ENCODE results near the gene KCTD3. TPM values are rescaled to one million over a fixed set of nuclear protein-coding genes. Genes with fewer than 3 reads are reported as not detected.

Gene KCTD3
- total and polyA plus RNA-seq, 2 donors from 2014 or later, result 20.3 to 41.6 TPM

DNA sequence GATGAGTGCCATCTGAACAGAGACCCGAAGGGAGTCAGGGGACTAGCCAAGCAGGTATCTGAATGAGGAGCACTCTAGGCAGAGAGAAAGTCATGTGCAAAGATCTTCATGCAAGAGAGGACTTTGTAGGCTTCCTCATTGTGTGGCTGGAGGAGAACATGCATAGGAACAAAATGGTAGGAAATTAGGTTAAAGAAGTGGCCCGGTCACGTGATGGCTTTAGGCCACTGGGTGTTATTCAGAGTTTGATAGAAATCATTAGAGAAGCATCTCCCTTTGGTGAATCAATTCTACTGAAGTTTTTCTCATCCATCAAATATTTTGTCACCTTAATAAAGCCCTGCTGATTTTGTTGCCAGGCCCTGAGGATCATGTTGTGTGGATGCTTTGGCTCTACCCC is 45.8 kb upstream of the KCTD3 start:
- intact Hi-C loops (cut with DNase I), result no loop called here
- no peak for DNase-seq
- no peak overlapping the region for H3K9ac ChIP-seq (ENCODE audit: low read length in 3 of 3)
- no peaks in the 10 kb centered on the region for H3K27me3 ChIP-seq (ENCODE audit: control insufficient read depth, insufficient read depth, low read length)
- no peak for FAIRE-seq
- H3K27ac ChIP-seq (ENCODE audit: low read depth in 2 of 2, low read length in 2 of 2), result no peak overlapping the region
- no peaks in the 10 kb centered on the region for H3K9me3 ChIP-seq (ENCODE audit: control insufficient read depth in 2 of 3, insufficient read depth in 1 of 3, low read length in 3 of 3)
- no peaks in the 10 kb centered on the region for H3K36me3 ChIP-seq (ENCODE audit: control insufficient read depth in 2 of 3, insufficient read depth in 3 of 3, low read length in 3 of 3)
- TF ChIP-seq CTCF (IDR thresholded peaks at IDR 0.05; ENCODE audit: borderline replicate concordance, extremely low read depth, insufficient read depth), result no peak
- no peaks in the 10 kb centered on the region for H3K4me1 ChIP-seq (ENCODE audit: control insufficient read depth in 2 of 3, insufficient read depth in 2 of 3, low read depth in 1 of 3, low read length in 3 of 3)
- H3K4me3 ChIP-seq (ENCODE audit: low read length in 3 of 3), result no peak overlapping the region

- no peaks in the 10 kb centered on the region for H3K36me3 ChIP-seq (ENCODE audit: control insufficient read depth in 2 of 3, insufficient read depth in 3 of 3, low read length in 3 of 3)
Observed at GRCh38 chr1:215523128-215523861, 43.8 kb upstream of the KCTD3 start.

GRCh38 chr1:215523906-215524305 is 43.2 kb upstream of the KCTD3 start:
- FAIRE-seq (no peak), DNase-seq (peak in 2 of 5 donors; percentile 32 to 37)
- Histone ChIP-seq H3K4me3 (ENCODE audit: low read length in 3 of 3) (no peak overlapping the region), H3K9ac (ENCODE audit: low read length in 3 of 3) (no peak overlapping the region), H3K27me3 (ENCODE audit: control insufficient read depth, insufficient read depth, low read length) (no peaks in the 10 kb centered on the region), H3K9me3 (ENCODE audit: control insufficient read depth in 2 of 3, insufficient read depth in 1 of 3, low read length in 3 of 3) (no peaks in the 10 kb centered on the region), H3K27ac (ENCODE audit: low read depth in 2 of 2, low read length in 2 of 2) (no peak overlapping the region), H3K36me3 (ENCODE audit: control insufficient read depth in 2 of 3, insufficient read depth in 3 of 3, low read length in 3 of 3) (no peaks in the 10 kb centered on the region), H3K4me1 (ENCODE audit: control insufficient read depth in 2 of 3, insufficient read depth in 2 of 3, low read depth in 1 of 3, low read length in 3 of 3) (no peaks in the 10 kb centered on the region)
- no peak for TF ChIP-seq CTCF (IDR thresholded peaks at IDR 0.05; ENCODE audit: borderline replicate concordance, extremely low read depth, insufficient read depth)
- intact Hi-C loops (cut with DNase I), result no loop called here

More at GRCh38 chr1:215523128-215523861, 43.8 kb upstream of the KCTD3 start:
- Histone ChIP-seq H3K9me3 (ENCODE audit: control insufficient read depth in 2 of 3, insufficient read depth in 1 of 3, low read length in 3 of 3) (no peaks in the 10 kb centered on the region), H3K4me1 (ENCODE audit: control insufficient read depth in 2 of 3, insufficient read depth in 2 of 3, low read depth in 1 of 3, low read length in 3 of 3) (no peaks in the 10 kb centered on the region), H3K9ac (ENCODE audit: low read length in 3 of 3) (no peak overlapping the region), H3K27ac (ENCODE audit: low read depth in 2 of 2, low read length in 2 of 2) (no peak overlapping the region), H3K4me3 (ENCODE audit: low read length in 3 of 3) (no peak overlapping the region), H3K27me3 (ENCODE audit: control insufficient read depth, insufficient read depth, low read length) (no peaks in the 10 kb centered on the region)
- FAIRE-seq, result no peak
- intact Hi-C loops (cut with DNase I), result no loop called here
- no peak for TF ChIP-seq CTCF (IDR thresholded peaks at IDR 0.05; ENCODE audit: borderline replicate concordance, extremely low read depth, insufficient read depth)
- DNase-seq, result peak in 2 of 5 donors; percentile 6 to 21

Data from kidney (tissue), 14 donors.